Gastrocnemius medialis (tissue), 4 donors: ENCODE measurements around the gene ATP5F1D. TPM values are rescaled to one million over a fixed set of nuclear protein-coding genes. Genes with fewer than 3 reads are reported as not detected.

Experiments used
- ATAC-seq, 2 donors: fragments of 150-250 bp; one replicate each; pipeline ENCODE4 v1.9.1; 2016
- DNase-seq, 2 donors: peaks; one replicate each; pipeline ENCODE4 v3.0.0-alpha.2; 2019
- H3K27ac ChIP-seq, 4 donors: fragments of 200-600 bp; sonication (generic); 1 replicate in 1 of 4; 2 replicates in 3 of 4; pipeline ENCODE4 v1.5.1; 2016 to 2018; ENCODE audit warnings: mild to moderate bottlenecking in 2 of 4, moderate library complexity in 1 of 4
- H3K27me3 ChIP-seq, 3 donors: fragments of 200-600 bp; sonication (generic) in 2 of 3; 1 replicate in 1 of 3; 2 replicates in 2 of 3; pipeline versions ENCODE4 v1.5.1 to v1.6.0; 2016 to 2019; ENCODE audit warnings: mild to moderate bottlenecking in 1 of 3, moderate library complexity in 1 of 3
- H3K36me3 ChIP-seq, 2 donors: fragments of 200-600 bp; sonication (generic) in 1 of 2; one replicate each; pipeline ENCODE4 v1.5.1; 2017 to 2018
- H3K4me1 ChIP-seq, 2 donors: fragments of 200-600 bp; sonication (generic) in 1 of 2; one replicate each; pipeline ENCODE4 v1.5.1; 2016 to 2017; ENCODE audit warnings: mild to moderate bottlenecking in 2 of 2
- H3K4me3 ChIP-seq, 4 donors: fragments of 200-600 bp; sonication (generic) in 3 of 4; 1 replicate in 1 of 4; 2 replicates in 3 of 4; pipeline ENCODE4 v1.5.1; 2016 to 2019; ENCODE audit warnings: mild to moderate bottlenecking in 2 of 4
- H3K9me3 ChIP-seq, 3 donors: fragments of 200-600 bp; sonication (generic) in 2 of 3; 1 replicate in 1 of 3; 2 replicates in 2 of 3; pipeline ENCODE4 v1.5.1; 2016 to 2019
- POLR2A ChIP-seq, 2 donors: fragments of 450-650 bp; IDR thresholded peaks; one replicate each; pipeline ENCODE4 v1.6.1; 2017; ENCODE audit warnings: antibody characterized with exemption in 2 of 2, mild to moderate bottlenecking in 2 of 2, moderate library complexity in 2 of 2
- in situ Hi-C, 4 donors: fragments of 200-750 bp; cut with MboI; loops; one replicate each; pipeline versions ENCODE4 v1.15.0 to v1.8.0; 2017; ENCODE audit warnings: low sequenced_read_pairs in 4 of 4
- intact Hi-C: fragments of 100-400 bp; cut with DNase I; formaldehyde crosslinking; loops from one replicate; pipeline ENCODE4 v1.15.1; 2023; ENCODE audit warnings: low total_unique reads
- total RNA-seq, 4 donors: library from RNA; depleted of rRNA; stranded (reverse); fragments of >200 nt; gene quantifications; one replicate each; pipeline versions ENCODE4 v1.1.0 to v1.2.3, GENCODE V29; 2016
- TF ChIP-seq, protein P1 (sequence below), 5 experiments: fragments of 450-650 bp in 3 of 5; fragments of 200-600 bp in 2 of 5; sonication (generic) in 2 of 5; IDR thresholded peaks in 4 of 5; conservative IDR thresholded peaks in 1 of 5; 1 replicate in 4 of 5; 2 replicates in 1 of 5; pipeline ENCODE4 v1.5.1; 2016 to 2019; ENCODE audit warnings: antibody characterized with exemption in 5 of 5, mild to moderate bottlenecking in 3 of 5, moderate library complexity in 3 of 5

Gene ATP5F1D
- total RNA-seq, 4 donors from 2014 or later, result 189 to 442 (median 273) TPM

DNA sequence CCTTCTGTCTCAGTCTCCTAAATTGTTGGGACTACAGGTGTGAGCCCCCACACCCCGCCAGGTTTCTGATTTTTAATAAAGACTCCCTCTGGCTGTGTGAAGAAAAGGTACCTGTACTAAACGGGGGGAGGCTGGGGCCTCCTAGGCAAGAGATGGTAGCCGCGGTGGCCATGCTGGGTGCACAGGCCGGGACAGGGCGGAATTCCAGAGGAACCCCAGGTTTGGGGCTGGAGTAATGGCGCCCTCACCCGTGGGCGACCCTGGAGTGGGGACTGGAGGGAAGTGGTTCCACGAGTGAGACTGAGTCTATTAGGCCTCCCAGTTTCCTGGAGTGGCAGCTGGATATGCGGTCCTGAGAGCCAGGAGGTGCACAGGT is 2.1 kb upstream of the ATP5F1D start:
- no peak for TF ChIP-seq POLR2A (IDR thresholded peaks at IDR 0.05)
- TF ChIP-seq, protein P1, sequence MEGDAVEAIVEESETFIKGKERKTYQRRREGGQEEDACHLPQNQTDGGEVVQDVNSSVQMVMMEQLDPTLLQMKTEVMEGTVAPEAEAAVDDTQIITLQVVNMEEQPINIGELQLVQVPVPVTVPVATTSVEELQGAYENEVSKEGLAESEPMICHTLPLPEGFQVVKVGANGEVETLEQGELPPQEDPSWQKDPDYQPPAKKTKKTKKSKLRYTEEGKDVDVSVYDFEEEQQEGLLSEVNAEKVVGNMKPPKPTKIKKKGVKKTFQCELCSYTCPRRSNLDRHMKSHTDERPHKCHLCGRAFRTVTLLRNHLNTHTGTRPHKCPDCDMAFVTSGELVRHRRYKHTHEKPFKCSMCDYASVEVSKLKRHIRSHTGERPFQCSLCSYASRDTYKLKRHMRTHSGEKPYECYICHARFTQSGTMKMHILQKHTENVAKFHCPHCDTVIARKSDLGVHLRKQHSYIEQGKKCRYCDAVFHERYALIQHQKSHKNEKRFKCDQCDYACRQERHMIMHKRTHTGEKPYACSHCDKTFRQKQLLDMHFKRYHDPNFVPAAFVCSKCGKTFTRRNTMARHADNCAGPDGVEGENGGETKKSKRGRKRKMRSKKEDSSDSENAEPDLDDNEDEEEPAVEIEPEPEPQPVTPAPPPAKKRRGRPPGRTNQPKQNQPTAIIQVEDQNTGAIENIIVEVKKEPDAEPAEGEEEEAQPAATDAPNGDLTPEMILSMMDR (IDR thresholded peaks at IDR 0.05 in 4 of 5, conservative IDR thresholded peaks at IDR 0.05 in 1 of 5), result no peak
- intact Hi-C loops (no loop called here), in situ Hi-C loops (no loop called here)
- Histone ChIP-seq H3K36me3 (no peaks in the 10 kb centered on the region), H3K27me3 (peaks cover 4 to 6% (median 5%) of the 10 kb centered on the region in 3 donors), H3K27ac (peak overlapping the region; percentile 93 to 100 (median 97)), H3K9me3 (no peaks in the 10 kb centered on the region), H3K4me1 (peaks cover 34 to 50% of the 10 kb centered on the region in 2 donors), H3K4me3 (no peak overlapping the region)
- no peak for DNase-seq
- ATAC-seq, result no peak

DNA sequence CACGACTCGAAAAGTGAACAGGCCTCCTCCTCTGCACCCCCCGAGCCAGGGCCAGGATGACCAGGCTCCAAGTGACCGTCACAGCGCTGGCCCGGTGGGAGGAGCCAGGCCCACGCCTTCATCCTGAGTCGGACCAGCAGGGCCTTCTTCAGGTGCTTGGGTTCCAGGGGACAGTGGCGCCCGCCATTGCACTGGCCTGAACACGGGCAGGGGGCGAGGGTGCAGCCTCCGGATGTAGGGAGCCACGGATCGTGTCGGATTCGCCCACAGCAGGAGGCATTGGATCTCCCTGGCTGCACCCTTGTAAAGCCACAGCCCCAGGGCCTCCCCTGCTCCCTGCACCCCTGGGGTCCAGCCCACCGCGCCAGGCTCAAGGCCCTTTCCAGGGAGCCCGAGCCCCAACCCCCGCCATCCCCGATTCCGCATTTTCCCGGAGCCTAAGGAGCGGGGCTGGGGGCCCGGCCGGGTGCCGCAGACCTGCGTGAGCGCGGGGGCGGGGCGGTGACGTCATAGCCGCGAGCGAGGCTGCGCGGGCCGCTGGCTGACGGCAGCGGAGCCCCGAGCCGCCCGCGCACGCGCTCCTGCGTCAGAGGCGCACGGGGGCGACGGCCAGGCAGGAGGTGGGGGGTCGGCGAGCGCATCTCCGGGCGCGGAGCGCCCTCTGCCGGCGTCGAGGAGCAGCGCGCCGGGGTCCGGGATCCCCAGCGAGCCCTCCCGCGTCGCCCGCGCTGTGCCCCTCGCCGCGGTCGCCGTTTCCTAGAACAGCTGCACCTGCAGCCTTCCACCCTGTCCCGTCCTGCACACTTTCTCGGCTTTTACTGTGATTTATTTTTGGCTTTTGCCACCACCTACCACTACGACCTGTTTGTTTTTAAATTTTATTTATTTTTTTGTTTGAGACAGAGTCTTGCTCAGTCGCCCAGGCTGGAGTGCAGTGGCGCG is 1.5 kb upstream of the ATP5F1D start:
- in situ Hi-C loops (no loop called here), intact Hi-C loops (loop anchor here (1.0 to 10.0 kb wide), 6 partner anchors 68 to 925 kb away; partner anchors contain the start of genes DOT1L, POLR2E and SBNO2)
- ATAC-seq, result peak; percentile 13 to 20
- Histone ChIP-seq H3K4me3 (peak overlapping the region; percentile 43 to 75 (median 54)), H3K27ac (peak overlapping the region; percentile 93 to 100 (median 97)), H3K4me1 (peaks cover 40 to 56% of the 10 kb centered on the region in 2 donors), H3K27me3 (peaks cover 4 to 6% (median 5%) of the 10 kb centered on the region in 3 donors), H3K9me3 (no peaks in the 10 kb centered on the region), H3K36me3 (no peaks in the 10 kb centered on the region)
- peak; percentile 43 to 55 for TF ChIP-seq POLR2A (IDR thresholded peaks at IDR 0.05)
- TF ChIP-seq, protein P1 (IDR thresholded peaks at IDR 0.05 in 4 of 5, conservative IDR thresholded peaks at IDR 0.05 in 1 of 5), result peak; percentile 77 to 100 (median 99)
- DNase-seq, result peak; percentile 73 to 83

DNA sequence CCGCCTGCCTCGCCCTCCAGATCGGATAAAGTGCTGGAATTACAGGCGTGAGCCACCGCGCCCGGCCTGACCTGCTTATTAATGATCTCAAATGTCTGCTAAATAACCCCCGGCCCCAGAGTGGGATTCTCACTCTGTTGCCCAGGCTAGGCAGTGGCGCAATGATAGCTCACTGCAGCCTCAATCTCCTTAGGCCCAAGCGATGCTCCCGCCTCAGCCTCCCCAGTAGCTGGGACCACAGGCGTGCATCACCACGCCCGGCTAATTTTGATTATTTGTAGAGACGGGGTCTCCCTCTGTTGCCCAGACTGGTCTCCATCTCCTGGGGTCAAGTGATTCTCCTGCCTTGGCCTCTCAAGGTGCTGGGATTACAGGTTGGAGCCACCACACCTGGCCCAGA is 626 bp upstream of the ATP5F1D start:
- no peaks in the 10 kb centered on the region for H3K9me3 ChIP-seq
- no peak for TF ChIP-seq POLR2A (IDR thresholded peaks at IDR 0.05)
- TF ChIP-seq, protein P1 (IDR thresholded peaks at IDR 0.05 in 4 of 5, conservative IDR thresholded peaks at IDR 0.05 in 1 of 5), result no peak
- no peaks in the 10 kb centered on the region for H3K36me3 ChIP-seq
- peak overlapping the region; percentile 93 to 100 (median 97) for H3K27ac ChIP-seq
- H3K27me3 ChIP-seq, result peaks cover 4 to 6% (median 5%) of the 10 kb centered on the region in 3 donors
- H3K4me3 ChIP-seq, result peak overlapping the region; percentile 54 to 97 (median 78)
- no peak for ATAC-seq
- no peak for DNase-seq
- in situ Hi-C loops (no loop called here), intact Hi-C loops (loop anchor here (1.0 to 10.0 kb wide), 7 partner anchors 20 to 924 kb away; partner anchors contain the start of genes DOT1L, POLR2E and SBNO2)
- H3K4me1 ChIP-seq, result peaks cover 46 to 62% of the 10 kb centered on the region in 2 donors

DNA sequence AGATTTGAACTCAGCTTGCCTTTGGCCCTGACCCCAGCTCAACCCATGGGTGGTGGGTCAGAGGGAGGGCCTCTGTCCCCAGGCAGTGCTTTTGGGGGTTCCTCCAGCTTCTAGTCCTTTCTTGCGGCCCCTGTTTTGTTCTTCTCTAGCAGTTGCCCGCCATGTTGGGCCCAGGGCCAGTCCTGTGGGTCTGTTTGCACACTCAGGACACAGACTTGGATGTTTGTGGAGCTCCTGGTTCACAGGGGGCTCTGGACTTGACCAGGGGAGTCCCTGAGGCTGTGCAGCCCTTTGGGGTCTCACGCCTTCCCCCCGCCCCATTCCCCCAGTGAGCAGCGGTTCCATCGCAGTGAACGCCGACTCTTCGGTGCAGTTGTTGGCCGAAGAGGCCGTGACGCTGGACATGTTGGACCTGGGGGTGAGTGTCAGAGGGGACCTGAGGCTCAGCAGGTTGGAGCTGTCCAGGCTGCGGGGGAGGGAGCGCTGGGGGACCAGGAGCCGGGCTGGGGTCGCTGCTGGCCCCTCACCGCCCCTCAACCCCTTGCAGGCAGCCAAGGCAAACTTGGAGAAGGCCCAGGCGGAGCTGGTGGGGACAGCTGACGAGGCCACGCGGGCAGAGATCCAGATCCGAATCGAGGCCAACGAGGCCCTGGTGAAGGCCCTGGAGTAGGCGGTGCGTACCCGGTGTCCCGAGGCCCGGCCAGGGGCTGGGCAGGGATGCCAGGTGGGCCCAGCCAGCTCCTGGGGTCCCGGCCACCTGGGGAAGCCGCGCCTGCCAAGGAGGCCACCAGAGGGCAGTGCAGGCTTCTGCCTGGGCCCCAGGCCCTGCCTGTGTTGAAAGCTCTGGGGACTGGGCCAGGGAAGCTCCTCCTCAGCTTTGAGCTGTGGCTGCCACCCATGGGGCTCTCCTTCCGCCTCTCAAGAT is 2.5 kb downstream of the ATP5F1D start:
- peak; percentile 21 for ATAC-seq
- peak; percentile 90 to 96 for DNase-seq
- TF ChIP-seq POLR2A (IDR thresholded peaks at IDR 0.05), result no peak
- TF ChIP-seq, protein P1 (IDR thresholded peaks at IDR 0.05 in 4 of 5, conservative IDR thresholded peaks at IDR 0.05 in 1 of 5), result peak; percentile 98 to 100 (median 99)
- H3K36me3 ChIP-seq, result no peaks in the 10 kb centered on the region
- H3K9me3 ChIP-seq, result no peaks in the 10 kb centered on the region
- H3K27ac ChIP-seq, result peak overlapping the region; percentile 93 to 100 (median 97)
- no peaks in the 10 kb centered on the region for H3K27me3 ChIP-seq
- peaks cover 62 to 66% of the 10 kb centered on the region in 2 donors for H3K4me1 ChIP-seq
- peak overlapping the region; percentile 75 to 97 (median 81) for H3K4me3 ChIP-seq
- intact Hi-C loops (loop anchor here (1.0 to 10.0 kb wide), 4 partner anchors 23 to 921 kb away; partner anchors contain the start of genes DOT1L and SBNO2), in situ Hi-C loops (no loop called here)
